ENCODE measurements around the gene GHR.

Gene GHR

DNA sequence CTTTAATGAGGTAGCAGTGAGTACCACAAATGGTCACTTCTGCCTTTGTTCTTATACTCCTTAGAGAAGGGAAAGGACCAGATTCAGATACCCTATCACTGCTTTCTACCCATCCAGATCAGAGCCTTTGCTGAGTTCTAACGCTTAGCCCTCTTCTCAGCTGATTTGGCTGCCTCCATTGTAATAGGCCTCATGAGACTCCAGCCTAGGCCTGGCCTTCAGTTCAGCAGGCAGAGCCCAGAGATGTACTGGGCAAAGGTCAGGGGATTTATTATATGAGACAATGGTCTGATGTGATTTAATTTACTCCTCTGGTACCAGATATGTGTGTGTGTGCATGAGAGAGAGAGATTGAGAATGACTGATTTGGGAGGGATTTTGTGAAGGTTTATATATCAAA lies 124.7 kb downstream of the GHR start:
- no peaks in the 10 kb centered on the region for H3K27me3 ChIP-seq (ENCODE audit: insufficient read depth, poor library complexity, severe bottlenecking)
- H3K4me3 ChIP-seq (replicated peaks; ENCODE audit: insufficient read depth, low read length), result no peak overlapping the region
- DNase-seq (ENCODE audit: low read depth in 1 of 2, low spot score in 1 of 2), result no peak
- H3K27ac ChIP-seq (replicated peaks), result no peak overlapping the region
- TF ChIP-seq, protein P1, sequence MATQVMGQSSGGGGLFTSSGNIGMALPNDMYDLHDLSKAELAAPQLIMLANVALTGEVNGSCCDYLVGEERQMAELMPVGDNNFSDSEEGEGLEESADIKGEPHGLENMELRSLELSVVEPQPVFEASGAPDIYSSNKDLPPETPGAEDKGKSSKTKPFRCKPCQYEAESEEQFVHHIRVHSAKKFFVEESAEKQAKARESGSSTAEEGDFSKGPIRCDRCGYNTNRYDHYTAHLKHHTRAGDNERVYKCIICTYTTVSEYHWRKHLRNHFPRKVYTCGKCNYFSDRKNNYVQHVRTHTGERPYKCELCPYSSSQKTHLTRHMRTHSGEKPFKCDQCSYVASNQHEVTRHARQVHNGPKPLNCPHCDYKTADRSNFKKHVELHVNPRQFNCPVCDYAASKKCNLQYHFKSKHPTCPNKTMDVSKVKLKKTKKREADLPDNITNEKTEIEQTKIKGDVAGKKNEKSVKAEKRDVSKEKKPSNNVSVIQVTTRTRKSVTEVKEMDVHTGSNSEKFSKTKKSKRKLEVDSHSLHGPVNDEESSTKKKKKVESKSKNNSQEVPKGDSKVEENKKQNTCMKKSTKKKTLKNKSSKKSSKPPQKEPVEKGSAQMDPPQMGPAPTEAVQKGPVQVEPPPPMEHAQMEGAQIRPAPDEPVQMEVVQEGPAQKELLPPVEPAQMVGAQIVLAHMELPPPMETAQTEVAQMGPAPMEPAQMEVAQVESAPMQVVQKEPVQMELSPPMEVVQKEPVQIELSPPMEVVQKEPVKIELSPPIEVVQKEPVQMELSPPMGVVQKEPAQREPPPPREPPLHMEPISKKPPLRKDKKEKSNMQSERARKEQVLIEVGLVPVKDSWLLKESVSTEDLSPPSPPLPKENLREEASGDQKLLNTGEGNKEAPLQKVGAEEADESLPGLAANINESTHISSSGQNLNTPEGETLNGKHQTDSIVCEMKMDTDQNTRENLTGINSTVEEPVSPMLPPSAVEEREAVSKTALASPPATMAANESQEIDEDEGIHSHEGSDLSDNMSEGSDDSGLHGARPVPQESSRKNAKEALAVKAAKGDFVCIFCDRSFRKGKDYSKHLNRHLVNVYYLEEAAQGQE (IDR thresholded peaks at IDR 0.05; ENCODE audit: insufficient replicate concordance, low read depth), result no peak

DNA sequence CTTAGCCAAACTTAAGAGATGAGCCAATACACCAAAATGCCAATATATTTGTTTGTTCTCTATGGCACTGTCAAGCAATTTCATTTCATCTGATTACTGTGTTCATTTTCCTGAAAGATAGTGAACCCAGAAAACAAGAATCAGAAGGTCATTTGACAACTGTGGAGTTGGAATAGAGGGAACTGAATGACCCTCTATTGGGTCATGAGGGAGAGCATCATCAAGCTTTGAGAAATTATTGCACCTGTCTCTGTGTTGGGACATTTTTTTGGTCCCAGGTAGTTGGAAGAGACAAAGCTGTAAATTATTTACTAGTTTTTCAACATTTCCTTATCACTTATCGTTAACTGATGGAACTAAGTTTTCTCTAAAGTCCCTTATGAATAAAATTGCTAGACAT lies 129.4 kb downstream of the GHR start:
- Histone ChIP-seq H3K4me3 (replicated peaks; ENCODE audit: insufficient read depth, low read length) (no peak overlapping the region), H3K27me3 (ENCODE audit: insufficient read depth, poor library complexity, severe bottlenecking) (no peaks in the 10 kb centered on the region), H3K27ac (replicated peaks) (no peak overlapping the region)
- TF ChIP-seq, protein P1 (IDR thresholded peaks at IDR 0.05; ENCODE audit: insufficient replicate concordance, low read depth), result no peak
- TF ChIP-seq GABPA (IDR thresholded peaks at IDR 0.05; ENCODE audit: low read depth), result no peak
- TF ChIP-seq POLR2AphosphoS5 (IDR thresholded peaks at IDR 0.05; ENCODE audit: low read depth), result no peak
- TF ChIP-seq, protein P2, sequence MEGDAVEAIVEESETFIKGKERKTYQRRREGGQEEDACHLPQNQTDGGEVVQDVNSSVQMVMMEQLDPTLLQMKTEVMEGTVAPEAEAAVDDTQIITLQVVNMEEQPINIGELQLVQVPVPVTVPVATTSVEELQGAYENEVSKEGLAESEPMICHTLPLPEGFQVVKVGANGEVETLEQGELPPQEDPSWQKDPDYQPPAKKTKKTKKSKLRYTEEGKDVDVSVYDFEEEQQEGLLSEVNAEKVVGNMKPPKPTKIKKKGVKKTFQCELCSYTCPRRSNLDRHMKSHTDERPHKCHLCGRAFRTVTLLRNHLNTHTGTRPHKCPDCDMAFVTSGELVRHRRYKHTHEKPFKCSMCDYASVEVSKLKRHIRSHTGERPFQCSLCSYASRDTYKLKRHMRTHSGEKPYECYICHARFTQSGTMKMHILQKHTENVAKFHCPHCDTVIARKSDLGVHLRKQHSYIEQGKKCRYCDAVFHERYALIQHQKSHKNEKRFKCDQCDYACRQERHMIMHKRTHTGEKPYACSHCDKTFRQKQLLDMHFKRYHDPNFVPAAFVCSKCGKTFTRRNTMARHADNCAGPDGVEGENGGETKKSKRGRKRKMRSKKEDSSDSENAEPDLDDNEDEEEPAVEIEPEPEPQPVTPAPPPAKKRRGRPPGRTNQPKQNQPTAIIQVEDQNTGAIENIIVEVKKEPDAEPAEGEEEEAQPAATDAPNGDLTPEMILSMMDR (IDR thresholded peaks at IDR 0.05; ENCODE audit: insufficient read depth, low read length), result no peak
- TF ChIP-seq SPI1 (IDR thresholded peaks at IDR 0.05; ENCODE audit: borderline replicate concordance, low read depth), result no peak
- no peak for DNase-seq (ENCODE audit: low read depth in 1 of 2, low spot score in 1 of 2)

DNA sequence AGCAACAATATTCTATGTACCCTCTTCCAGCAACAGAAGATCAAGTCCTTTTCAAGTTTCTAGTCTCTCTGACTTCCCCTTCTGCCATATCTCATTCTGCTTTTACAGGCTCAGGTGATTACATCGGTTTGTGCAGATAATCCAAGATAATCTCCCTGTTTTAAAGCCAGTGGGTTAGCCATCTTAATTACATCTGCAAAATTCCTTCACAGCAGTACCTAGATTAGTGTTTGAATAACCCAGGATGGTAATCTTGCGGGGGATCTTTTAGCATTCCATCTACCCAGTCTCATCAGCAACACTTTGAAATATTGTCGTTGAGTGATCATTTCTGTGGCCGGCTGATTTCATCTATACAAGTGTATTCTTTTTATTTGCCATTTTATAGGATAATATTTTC lies 130.2 kb downstream of the GHR start:
- H3K27me3 ChIP-seq (ENCODE audit: insufficient read depth, poor library complexity, severe bottlenecking), result no peaks in the 10 kb centered on the region
- no peak for DNase-seq (ENCODE audit: low read depth in 1 of 2, low spot score in 1 of 2)
- no peak for TF ChIP-seq POLR2AphosphoS5 (IDR thresholded peaks at IDR 0.05; ENCODE audit: low read depth)
- TF ChIP-seq, protein P2 (IDR thresholded peaks at IDR 0.05; ENCODE audit: insufficient read depth, low read length), result no peak
- H3K4me3 ChIP-seq (replicated peaks; ENCODE audit: insufficient read depth, low read length), result no peak overlapping the region
- no peak overlapping the region for H3K27ac ChIP-seq (replicated peaks)

DNA sequence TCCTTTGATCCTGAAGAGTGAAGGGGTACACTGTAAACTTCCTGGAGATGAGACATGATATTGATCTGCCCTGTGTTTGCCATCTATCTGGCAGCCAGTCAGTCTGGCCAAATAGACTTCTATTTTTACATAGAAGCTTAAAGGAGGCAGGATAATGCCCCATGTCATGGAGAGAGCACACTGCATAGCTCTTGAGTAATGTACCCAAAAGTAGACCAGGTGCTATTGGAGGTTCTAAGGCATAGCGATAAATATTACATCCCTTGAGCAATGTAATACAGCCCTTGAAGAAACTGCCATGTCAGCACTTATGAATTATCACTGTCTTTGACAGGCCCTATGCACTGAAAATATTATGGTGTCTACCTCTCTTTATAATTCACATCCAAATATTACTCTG lies 131.8 kb downstream of the GHR start:
- no peak for TF ChIP-seq SPI1 (IDR thresholded peaks at IDR 0.05; ENCODE audit: borderline replicate concordance, low read depth)
- no peak for TF ChIP-seq GABPA (IDR thresholded peaks at IDR 0.05; ENCODE audit: low read depth)
- TF ChIP-seq, protein P2 (IDR thresholded peaks at IDR 0.05; ENCODE audit: insufficient read depth, low read length), result no peak
- TF ChIP-seq POLR2AphosphoS5 (IDR thresholded peaks at IDR 0.05; ENCODE audit: low read depth), result no peak
- TF ChIP-seq, protein P1 (IDR thresholded peaks at IDR 0.05; ENCODE audit: insufficient replicate concordance, low read depth), result no peak
- Histone ChIP-seq H3K27ac (replicated peaks) (no peak overlapping the region), H3K27me3 (ENCODE audit: insufficient read depth, poor library complexity, severe bottlenecking) (no peaks in the 10 kb centered on the region), H3K4me3 (replicated peaks; ENCODE audit: insufficient read depth, low read length) (no peak overlapping the region)
- no peak for DNase-seq (ENCODE audit: low read depth in 1 of 2, low spot score in 1 of 2)

Measured in HL-60 (cell line).